GM19468 (cell line): ENCODE data around the gene TRUB1.
A peak's percentile ranks its signal among the peaks of the same experiment; 100 is the strongest.
"Not testable (repeated sequence)": the region's sequence is repeated elsewhere in the genome, so short reads cannot be mapped to it uniquely, and the experiment has no call there.

Experiments used
- ATAC-seq: cut with Tn5 transposase; IDR thresholded peaks from one replicate; pipeline ENCODE4 v1.9.1; 2021; ENCODE audit warnings: mild to moderate bottlenecking, moderate library complexity, moderate number of reproducible peaks; ENCODE audit not compliant: unreplicated experiment; ENCODE audit errors: extremely low read depth

Gene TRUB1

DNA sequence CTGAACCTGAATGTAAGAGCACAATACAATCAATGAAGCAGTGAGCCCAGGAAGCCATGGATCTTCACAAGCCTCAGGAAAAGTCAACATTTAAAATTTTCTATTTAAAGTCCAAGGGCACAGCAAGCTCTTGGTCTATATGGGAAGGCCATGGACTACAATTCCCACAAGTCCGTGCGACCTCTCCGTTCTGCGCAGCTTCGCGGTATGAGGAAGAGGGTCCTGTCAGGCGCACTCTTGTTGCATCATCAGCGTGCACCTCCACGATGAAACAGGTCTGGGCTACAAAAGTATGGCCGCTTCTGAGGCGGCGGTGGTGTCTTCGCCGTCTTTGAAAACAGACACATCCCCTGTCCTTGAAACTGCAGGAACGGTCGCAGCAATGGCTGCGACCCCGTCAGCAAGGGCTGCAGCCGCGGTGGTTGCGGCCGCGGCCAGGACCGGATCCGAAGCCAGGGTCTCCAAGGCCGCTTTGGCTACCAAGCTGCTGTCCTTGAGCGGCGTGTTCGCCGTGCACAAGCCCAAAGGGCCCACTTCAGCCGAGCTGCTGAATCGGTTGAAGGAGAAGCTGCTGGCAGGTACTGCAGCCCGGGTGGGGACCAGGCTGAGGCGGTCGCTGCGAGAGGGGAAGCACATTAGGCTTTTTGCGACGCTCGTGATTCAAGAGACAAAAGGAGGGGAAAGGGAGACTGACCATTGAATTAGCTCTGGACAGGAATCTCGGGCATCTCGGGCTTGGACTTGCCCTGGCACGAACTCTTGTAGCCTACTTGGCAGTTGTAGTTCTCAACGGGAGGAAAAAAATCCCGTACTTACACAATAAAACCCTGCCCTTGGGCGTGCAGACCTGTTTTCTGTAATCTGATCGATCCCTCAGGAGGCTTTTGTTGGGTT lies at the start of gene TRUB1:
Gene TRUB1, plus strand, starts transcription at position 234 of the 894 bp plus-strand sequence. Its CDS starts 59 bp downstream, at position 293.
- peak; percentile 99 for ATAC-seq

DNA sequence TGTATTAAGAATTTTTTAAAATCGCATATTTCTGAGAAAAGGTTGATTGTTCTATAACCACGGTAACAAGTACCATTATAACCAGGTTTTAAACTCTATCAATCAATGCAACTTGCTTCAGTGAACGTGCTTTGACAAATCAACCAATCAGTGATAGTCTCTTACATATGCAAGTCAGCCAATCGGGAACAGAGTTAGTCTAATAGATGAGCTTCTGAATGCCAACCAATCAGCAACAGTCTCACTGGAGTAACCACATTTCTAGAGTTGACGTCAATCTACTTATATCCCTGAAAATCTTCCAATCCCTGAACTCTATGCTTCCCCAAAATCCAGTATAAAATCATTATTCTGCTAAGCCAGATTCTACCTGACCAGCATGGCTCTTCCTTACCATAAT lies 44.7 kb upstream of the TRUB1 start:
- no peak for ATAC-seq

DNA sequence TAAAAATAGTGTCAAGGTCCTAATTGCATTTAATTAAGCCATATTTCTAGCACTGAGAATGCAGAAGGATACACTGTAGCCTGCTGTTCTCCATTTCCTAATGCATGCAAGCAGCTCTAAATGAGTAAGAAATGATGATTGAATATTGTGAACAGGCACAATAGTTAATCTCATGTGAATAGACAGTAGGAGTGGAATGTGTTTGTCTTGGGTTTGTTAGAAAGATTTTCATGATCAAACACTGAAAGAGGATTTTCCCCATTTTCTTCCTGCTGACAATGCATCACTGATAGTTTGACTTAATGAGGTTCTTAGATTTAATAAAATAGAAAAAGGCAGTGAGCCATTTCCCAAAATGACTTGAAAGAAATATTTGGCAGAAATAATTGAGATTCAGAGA lies 43.1 kb upstream of the TRUB1 start:
- ATAC-seq, result no peak

DNA sequence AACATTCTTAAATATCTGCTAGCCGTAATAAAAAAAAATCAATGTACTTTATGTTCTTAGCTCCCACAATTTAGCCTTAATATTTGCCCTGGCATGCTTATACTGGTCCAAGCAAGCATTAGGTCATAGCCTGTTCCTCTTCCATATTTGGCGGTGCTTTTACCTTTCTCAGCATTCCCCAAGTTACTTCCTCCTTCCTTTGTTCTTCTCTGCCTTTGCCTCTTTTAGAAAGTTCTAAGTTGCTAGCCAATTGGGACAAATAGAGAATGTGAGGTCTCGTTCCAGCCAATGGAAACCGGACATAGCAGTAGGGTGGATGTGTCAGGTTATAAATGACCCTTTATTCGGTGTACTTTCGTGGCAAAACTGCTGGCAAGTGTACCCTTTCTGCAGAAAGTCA lies 41.0 kb upstream of the TRUB1 start:
- ATAC-seq, result not testable (repeated sequence)

DNA sequence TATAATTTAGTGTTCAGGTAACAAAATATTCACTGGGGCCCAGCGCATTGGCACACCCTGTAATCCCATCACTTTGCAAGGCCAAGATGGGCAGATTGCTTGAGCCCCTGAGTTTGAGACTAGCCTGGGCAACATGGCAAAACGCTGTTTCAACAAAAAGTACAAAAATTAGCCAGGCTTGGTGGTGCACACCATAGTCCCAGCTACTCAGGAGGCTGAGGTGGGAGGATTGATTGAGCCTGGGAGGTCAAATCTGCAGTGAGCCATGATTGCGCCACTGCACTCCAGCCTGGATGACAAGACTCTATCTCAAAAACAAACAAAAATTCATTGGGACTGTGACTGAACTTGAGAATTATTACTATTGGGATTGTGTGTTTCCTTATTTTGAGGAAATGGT lies 40.4 kb upstream of the TRUB1 start:
- ATAC-seq, result no peak

DNA sequence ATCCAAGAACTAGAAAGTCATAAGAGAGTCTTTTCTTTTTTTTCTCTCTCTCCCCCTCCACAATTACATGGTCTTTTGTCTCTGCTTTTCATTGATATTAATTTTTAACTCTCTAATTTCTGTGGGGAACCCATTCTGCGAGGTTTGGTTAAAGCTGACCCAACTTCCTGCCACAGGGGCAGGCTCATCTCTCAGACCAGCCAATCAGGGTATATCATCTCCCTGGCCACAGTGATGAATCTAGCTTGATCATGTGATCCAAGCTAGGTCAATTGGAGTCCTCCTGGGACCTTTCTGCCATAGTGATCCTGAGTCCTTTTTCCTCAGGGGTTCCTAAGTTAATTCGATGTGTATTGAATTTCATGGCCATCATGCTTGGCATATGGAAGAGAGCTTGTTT lies 38.0 kb upstream of the TRUB1 start:
- ATAC-seq, result no peak

DNA sequence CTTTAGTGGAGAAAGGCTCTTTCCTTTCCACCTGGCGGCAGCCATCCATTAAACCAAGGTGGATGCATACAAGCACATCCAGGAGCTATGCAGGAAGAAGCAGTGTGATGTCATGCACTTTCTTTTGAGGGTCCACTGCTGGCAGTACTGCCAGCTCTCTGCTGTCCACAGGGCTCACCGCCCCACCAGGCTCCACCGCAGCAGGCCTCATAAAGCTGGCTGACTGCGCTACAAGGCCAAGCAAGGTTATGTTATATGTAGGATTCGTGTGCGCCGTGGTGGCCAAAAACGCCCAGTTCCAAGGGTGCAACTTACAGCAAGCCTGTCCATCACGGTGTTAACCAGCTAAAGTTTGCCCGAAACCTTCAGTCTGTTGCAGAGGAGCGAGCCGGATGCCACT lies 37.3 kb upstream of the TRUB1 start:
- no peak for ATAC-seq

DNA sequence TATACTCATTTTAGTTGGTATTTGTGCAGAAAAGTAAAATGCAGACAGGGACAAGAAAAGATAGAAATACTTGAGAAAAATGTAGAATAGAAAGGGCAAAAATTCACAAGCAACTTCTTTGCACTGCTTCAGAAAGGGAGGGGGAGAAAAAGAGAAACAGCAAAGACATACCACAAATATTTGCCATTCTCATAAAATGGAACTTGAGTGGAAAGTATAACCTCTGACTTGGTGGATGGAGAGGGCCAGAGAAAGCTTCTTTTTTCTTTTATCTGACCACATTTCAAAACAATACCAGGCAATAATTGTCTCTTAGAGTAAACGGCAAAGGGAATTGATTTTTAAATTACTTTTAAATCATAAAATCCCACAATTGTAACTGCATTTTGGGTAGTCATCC lies 35.8 kb upstream of the TRUB1 start:
- ATAC-seq, result no peak

DNA sequence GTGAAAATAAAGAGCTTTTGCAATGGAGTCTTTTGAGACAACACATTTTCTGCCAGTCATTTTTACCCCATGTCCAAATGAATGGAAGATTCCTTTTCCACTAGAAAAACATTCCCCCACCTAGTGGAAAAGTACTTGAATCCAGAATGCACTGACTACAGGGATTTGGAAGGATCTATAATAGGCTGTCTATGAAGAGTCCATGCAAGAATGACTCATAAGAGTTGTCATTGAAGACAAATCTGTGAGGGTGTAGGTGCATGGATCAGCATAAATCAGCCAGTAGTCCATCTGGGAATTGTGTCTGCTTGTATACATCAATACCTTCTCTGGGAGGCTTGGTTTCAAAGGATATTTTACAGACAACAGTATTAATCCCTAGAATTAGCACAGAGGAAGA lies 32.5 kb upstream of the TRUB1 start:
- no peak for ATAC-seq

DNA sequence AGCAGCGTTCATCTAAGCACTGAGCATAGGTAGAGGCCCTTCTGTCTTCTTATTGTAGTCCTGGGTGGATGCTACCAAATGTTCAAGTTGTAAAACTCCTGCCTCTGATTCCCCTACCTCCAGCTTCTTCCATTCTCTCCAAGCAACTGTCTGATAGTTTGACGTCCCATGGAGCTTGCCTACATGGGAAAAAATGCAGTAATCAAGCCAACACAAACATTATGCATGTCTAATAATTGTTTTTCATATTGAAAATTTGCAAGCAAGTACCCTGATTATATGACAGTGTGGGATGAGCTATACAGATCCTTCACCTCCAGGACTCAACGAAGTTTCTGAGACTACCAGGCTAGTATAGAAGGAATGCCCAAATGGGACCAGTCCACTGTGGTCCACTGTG lies 31.0 kb upstream of the TRUB1 start:
- no peak for ATAC-seq

DNA sequence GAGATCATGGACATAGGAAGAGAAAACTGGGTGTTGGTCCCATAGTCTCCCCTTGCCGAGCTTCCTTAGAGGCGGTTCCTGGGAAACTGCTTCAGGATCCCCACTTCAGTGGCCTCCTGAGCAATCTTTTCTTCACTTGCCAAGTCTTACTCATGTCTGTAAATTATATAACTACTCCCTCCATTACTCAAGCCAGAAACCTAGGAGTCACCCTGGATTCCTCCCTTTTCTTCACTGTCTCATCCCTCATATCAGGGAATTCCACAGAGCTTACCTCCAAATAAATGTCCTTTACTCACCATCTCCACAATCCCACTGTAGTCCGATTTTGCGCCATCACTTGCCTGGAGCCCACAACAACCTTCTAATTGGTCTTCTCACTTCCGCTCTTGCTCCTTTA lies 29.1 kb upstream of the TRUB1 start:
- ATAC-seq, result no peak

DNA sequence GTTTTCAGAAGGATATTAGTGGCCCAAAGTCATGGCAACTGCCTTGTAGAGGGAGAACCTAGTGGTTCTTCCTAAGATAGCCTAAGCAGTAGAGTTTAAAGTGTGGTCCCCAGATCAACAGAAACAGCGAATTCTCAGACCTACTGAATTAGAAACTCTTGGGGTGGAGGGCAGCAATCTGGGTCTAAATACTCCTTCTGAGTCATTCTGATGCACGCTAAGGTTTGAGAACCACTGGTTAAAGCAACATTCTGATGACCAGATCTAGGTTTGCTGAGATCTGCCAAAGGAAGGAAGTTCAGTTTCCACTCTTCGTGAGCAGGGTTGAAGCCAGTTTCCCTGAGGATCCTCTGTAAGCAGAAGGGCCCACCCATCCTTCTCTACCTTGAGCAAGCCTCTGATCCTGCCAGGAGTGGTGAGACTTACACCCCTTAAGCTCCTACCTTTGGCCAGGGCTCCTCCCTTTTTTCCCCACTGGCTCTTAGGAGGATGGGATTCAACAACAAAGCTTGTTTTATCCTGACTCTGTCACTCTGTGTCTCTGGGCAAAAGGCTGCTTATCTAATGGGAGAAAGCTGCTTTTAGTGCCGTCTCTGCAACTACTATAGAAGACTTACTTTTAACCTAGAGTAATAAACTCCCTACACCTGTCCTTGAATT lies 26.8 kb upstream of the TRUB1 start:
- ATAC-seq, result peak; percentile 51

DNA sequence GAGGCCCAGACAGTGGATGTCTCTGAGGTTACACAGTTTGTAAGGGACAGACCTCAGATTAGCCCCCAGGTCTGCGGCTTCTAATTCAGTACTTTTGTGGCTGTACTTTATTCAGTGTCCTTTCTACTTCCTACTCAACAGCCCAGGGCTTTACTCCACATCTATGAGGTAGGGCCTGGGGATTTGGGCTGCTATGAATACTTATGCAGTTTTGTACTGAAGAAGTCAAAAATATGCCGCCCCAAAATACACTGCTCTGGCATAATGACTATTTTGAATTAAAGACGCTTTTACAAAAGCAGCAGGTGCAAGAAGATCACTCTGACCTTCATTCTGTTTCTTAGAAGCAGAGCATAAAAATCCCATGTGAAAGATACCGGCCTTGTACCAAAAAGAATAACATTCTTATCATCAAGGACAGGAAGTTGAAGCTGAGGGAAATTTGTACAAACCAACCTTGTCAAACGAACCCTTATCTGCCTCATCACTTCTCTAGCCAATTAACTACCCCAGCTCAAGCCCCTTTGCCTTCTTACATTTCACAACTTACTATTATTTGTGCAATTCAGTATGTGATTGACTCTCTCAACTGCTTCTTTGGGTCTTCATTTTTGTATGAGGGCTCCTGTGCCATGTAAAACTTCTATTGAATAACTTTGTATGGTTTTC lies 26.1 kb upstream of the TRUB1 start:
- ATAC-seq, result no peak

DNA sequence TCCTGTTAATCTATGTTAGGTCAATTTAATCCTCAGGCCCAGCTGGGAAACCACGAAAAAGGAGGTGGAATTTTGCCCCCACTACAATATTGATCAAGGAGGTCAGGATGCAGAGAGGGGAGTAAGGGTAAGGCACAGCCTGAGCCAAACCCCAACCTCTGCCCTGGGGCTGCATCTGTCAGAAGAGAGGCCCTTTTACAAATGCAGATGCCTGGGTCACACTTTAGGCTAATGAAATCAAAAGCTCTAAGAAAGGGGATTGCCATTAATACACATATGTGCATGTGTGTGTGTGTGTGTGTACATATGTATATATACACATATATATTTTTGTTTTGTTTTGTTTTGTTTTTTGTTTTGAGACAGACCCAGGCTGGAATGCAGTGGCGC lies 25.5 kb upstream of the TRUB1 start:
- ATAC-seq, result no peak

DNA sequence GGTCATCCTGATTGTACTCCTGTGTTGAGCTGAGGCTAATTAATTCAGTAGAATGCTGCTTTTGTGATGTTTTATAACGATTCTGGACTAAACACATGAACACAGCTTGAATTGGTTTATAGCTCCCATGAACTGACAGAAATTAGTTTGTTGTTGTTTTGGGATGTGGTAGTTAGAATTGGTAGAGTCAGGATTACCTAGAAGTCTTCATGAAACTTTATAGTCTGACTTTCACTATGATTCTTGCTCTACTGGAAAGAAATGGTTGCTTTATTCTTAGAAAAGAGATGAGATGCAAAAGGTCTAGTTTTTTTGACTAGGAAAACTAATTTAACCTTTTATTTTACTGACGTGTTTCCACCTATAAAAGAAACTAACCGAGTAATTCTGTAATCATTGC lies 23.4 kb upstream of the TRUB1 start:
- no peak for ATAC-seq

DNA sequence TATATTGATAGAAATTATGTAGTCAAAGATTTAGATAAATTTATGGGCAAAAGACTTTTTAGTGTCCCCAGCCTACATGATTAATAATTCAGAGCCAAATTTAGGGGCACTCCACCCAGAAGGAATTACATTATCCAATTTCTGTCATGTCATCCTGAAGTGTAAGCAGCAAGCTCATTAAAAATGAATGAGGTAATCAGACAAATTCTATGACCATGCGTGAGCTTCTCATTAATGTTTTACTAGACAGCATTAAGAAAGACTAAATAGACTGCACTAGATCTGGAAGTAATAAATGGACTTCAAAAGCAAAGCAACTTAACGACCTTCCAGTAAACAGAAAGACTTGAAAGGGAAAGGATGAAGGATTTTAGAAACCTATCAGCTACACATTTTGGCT lies 22.7 kb upstream of the TRUB1 start:
- no peak for ATAC-seq

DNA sequence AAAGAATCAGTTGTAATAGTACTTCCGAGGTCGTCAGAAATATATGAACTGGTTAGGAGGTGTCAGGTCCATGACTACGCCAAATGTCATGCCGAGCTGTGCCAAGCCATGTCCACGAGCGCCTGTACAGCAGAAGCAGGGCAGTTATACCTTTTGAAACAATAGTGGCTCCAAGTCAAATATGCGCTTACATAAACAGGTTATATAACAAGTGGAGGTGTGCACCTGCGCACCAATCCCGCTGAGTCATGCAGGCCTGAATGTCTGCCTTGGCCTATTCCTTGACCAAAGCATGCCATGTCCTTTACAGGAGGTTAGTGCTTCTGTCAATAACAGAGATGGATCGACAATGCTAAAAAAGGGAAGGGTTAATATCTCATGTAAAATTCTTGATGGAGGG lies 21.3 kb upstream of the TRUB1 start:
- ATAC-seq, result no peak

DNA sequence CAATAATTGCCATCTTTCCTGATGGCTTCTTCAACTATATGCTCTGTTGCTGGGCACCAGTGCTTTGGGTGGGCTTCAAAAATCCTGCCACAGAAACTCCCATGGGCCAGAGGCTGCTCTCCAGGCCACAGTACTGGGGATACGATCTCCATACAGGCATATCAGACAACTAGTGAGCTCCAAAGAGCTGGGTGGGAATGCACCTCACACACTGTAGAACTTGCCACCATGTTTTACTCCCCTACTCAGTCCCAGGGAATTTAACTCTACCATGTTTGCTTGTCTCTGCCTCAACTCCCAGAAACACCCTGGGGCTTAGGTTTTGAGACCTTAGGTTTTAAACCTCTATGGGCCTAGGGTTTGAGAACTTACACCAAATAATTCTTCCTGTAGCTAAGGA lies 20.5 kb upstream of the TRUB1 start:
- no peak for ATAC-seq

DNA sequence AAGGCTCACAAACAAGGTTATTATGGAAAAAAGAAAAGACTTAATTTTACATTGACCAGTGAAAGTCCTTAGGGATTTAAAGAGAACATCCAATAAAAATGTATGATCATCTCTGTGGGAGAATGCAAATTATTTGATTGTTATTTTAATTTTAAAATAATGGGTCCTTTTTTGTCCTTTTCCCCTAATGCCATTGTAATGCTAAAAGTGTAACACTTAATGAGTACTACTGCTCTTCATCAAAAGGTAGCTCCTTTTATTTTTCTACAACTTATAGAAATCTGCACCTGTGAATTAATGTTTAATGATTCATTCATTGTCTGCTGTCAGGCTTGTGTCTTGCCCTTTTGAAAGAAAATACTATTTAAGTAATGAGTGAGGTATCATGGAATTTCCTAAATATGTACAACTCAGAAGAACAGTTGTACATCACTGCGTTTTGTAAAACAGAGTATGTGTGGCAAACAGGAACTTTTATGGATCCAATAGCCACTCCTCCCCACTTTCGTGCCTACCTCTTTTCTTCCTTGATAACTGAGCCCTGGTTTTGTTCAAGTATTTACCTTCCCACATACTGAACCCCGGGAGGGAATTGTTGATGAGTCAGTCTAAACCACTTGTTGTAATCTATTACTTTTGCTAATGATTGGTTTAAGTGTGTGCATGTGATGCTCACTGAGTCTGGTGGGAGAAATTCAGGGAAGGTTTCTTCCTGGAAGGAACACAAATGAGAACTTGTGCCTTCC lies 19.9 kb upstream of the TRUB1 start:
- ATAC-seq, result no peak

DNA sequence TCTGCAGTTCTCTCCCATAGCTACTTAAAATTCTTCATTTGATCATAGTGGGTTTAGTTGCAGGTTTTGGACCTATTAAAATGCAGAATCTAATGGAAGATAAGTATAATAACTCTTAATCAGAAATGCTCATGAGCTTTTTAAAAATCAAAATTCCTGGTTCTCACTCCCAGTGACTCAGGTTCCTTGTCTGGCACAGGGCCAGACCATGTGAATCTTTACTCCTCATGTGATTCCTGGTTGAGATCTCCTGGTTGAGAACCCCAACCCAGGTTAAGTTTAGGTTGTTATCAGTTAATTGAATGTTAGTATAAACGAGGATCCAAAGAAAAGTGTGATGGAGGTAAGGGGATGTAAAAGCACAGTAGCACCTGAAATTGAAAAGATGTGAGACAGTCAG lies 17.5 kb upstream of the TRUB1 start:
- ATAC-seq, result no peak

DNA sequence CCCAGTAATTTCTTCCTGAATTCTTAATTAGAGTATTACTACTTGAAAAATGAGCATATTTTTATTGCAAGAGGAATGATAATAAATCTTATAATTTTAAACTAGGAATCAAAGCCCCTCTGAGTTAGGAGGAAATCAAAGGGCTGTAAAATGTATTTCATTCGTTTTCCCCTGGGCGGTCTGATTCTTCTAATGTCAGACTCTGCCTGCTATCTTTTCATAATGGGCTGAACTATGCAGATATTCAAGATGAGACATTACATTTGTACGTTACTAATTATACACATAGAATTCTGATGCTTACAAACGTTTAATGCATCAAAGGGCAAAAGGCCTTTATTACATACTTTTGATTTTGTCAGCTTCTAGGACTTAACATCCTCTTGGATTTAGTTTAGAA lies 16.0 kb upstream of the TRUB1 start:
- ATAC-seq, result no peak
